IPS-18c (cell line): Measurements from ENCODE around the gene MT1H.
"Not testable (repeated sequence)": the region's sequence is repeated elsewhere in the genome, so short reads cannot be mapped to it uniquely, and the experiment has no call there.

ENCODE experiments used
- H3K4me3 ChIP-seq: 2 replicates; pipeline ENCODE4 v1.7.0; 2013; ENCODE audit warnings: low read depth, mild to moderate bottlenecking, low read length, moderate library complexity; ENCODE audit not compliant: insufficient read depth
- H3K9me3 ChIP-seq: one replicate; pipeline ENCODE4 v1.6.1; 2013; ENCODE audit warnings: mild to moderate bottlenecking, low read length, moderate library complexity; ENCODE audit not compliant: control insufficient read depth, insufficient read depth

MT1H gene

DNA sequence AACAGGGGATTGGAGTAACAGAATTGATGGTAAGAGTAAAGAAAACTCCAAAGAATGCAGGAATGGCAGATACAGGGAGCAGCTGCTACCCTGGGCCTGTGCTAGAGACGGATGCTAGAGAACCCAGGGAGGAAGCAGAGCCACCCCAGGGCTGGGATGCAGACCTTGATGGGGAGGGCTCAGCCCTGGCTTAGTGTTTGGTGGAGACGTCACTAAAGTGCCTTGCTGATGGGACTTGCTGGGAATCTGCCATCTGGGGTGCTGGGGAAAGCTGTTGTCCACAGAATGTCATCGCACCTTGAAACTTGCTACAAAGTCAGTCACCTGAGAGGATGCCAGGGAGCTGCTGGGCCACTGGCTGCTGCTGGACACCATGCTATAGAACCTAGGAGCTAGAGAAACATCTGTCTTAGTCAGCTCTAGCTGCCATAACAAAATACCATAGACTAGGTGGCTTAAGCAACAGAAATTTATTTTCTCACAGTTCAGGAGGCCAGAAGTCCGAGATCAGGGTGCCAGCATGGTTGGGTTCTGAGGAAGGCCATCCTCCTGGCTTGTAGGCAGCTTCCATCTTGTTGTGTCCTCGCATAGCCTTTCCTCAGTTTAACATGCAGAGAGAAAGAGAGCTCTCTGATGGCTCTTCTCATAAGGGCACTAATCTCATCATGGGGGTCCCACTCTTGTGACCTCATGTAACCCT is 28.0 kb downstream of the MT1H start:
- no peaks in the 10 kb centered on the region for H3K9me3 ChIP-seq

DNA sequence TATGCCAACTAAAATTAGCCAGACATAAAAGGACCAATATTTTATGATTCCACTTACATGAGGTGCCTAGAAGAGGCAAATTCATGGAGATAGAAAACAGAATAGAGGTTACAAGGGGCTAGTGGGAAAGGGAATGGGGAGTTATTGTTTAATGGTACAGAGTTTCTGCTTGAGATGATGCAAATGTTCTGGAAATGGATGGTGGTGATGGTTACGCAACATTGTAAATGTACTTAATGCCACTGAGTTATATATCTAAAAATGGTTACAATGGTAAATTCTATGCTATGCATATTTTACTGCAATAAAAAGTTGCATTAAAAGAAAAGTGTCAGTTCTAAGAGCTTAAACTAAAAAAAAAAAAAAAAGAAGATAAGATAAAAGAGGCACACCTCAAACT is 30.6 kb downstream of the MT1H start:
- Histone ChIP-seq H3K4me3 (no peak overlapping the region), H3K9me3 (no peaks in the 10 kb centered on the region)

More for the DNA sequence above, 28.0 kb downstream of the MT1H start:
- no peak overlapping the region for H3K4me3 ChIP-seq

DNA sequence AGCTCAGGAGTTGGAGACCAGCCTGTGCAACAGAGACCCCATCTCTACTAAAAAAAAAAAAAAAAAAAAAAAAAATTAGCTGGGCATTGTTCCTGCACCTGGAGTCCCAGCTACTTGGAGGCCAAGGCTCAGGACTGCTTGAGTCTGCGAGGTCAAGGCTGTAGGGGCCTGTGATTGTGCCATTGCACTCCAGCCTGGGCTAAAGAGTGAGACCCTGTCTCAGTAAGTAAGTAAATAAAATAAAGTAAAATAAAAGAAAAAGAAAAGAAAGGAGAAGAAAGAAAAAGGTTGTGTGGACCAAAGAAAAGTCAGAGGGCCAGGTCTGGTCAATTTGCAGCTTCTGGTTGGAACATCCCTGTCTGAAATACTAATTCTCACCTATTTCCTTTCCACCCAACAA is 31.0 kb downstream of the MT1H start:
- Histone ChIP-seq H3K4me3 (no peak overlapping the region), H3K9me3 (no peaks in the 10 kb centered on the region)

DNA sequence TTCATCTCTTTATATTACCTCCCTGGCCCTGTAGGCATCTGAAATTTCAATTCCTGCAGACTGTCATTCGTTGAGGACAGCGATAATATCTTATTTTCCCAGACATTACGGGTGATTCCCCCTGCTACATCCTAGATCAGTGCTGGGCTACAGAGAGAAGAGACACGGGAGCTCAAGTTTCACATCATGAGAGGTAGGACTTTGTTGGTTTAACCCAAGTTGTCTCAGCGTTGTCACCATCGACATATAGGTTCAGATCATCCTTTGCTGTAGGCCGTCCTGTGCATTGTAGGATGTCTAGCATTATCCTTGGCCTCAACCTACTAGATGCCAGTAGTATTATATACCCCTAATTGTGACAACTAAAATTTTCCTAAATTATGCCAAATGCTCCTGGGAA is 31.9 kb downstream of the MT1H start:
- Histone ChIP-seq H3K4me3 (no peak overlapping the region), H3K9me3 (no peaks in the 10 kb centered on the region)

DNA sequence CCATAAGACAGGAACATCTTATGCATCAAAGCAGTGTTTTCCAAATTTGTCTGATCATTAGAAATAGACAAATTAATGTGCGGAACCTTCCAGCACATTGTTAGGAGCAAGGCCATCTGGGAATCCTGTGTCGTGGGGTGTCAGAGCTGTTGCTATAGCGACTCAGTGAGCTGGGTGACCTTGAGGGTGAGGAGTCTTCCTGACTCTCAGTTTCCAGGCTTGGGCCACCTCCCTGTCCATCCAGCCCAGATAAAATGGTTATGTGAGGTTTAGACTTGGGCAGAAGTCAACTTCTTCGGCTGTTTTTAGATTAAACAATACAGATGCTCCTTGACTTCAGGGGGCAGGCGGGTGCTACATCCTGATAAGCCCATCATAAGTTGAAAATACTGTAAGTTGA is 33.2 kb downstream of the MT1H start:
- no peaks in the 10 kb centered on the region for H3K9me3 ChIP-seq
- H3K4me3 ChIP-seq, result no peak overlapping the region

DNA sequence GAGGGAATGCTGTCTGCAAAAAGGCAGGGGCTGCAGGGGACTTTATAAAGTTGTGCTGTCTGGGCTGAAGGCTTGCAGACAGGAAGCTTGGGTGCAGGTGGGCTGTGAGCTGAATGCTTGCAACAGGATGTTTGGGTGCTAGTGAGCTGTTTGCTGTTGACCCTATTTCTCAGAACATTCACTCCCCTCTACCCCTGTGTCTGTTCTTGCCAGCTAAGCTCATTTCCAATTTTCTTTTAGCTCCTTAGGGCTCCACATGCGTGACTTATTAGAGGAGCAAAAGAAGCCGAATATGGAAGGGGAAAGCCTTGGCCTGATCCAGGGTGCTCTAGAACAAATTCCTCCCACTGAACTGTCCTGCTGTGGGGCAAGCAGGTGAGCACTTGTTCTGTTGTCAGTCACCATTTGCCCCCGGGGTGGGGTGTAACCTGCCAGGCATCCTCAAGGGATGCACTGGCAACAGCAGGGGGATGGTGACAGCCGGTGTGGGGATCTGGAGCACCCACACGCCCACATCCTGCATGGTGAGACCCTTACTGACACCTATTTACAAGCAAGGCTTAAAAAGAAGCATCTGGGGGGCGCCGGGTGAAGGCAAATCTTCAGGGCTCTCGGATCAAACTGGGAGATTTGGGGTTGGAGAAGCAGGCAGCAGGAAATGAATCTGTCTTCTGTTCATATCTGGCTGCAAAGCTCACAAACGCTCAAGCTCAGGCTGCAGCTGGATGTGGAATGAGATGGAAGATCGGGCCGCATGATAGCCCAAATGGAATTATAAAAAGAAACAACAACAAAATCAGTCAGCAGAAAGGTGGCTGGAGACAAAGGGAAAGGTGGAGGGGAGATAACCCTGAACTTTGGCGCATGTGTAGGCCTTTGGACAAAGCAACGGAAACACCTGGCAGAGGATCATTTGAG is 39.2 kb downstream of the MT1H start:
- H3K9me3 ChIP-seq, result no peaks in the 10 kb centered on the region
- H3K4me3 ChIP-seq, result no peak overlapping the region

DNA sequence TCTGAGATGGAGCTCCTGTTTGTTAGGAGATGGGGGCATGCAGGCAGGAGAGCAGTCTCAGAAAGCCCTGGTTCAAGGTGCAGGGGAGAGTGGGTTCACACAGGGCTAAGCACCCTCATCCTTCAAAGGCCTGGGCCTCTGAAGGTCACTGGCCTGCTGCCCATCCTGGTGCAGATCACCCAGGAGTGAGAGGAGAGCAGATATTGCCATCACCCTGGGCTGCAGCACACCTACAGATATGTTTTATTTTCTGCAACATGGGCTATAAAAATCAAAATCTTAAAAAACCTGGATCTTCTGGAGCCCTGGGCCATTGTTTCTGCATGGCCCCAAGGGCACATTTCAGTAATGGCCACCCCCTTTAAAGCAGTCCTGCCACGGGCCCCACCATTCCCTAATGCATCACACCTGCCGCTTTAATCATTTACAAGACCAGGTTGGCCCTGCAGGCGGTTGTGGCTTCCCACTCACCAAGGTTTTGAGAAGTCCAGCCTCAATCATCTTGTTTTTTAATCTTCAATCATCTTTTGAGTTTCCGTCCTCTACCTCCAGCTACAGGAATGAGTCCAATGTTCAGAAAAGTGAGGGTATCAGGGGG is 39.9 kb downstream of the MT1H start:
- Histone ChIP-seq H3K4me3 (no peak overlapping the region), H3K9me3 (no peaks in the 10 kb centered on the region)

DNA sequence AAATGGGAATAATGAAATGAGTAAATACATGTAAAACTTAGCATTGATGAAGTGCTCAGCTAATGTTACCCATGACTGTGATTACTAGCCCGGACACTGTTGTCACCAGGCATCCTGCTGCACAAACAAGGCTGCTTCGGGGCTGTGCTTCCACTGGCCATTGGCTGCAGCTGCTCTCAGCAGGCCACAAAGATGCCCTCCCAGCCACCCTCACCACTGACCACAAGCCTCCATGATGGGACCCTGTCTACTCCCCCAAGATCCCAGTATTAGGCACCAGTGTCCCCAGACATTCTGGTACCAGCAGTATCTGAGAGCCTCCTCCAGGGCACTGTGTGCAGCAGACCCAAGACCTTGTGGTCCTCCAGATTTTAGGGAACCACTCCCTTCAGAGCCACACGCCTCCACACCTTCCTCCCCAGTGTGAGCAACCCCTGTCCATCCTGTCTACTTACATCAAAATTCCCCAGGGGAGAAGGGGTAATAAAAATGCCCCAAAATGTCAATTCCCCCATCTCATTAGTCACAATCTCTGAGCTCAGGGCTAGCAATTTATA is 40.6 kb downstream of the MT1H start:
- Histone ChIP-seq H3K9me3 (no peaks in the 10 kb centered on the region), H3K4me3 (no peak overlapping the region)

DNA sequence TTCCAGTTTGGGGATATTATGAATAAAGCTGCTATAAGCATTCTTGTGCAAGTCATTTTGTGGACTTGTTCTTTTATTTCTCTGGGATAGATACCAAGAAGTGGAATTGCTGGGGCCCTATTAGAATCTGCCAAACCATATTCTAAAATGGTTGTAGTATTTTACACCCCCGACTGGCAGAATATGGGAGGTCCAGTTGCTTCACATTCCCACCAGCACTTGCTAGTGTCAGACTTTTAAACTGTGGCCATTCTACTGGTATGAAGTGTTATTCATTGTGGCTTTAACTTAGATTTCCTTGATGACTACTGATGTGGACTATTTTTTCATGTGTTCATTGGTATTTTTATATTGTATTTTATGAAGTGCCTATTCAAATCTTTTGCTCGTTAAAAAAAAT is 42.2 kb downstream of the MT1H start:
- H3K9me3 ChIP-seq, result no peaks in the 10 kb centered on the region
- no peak overlapping the region for H3K4me3 ChIP-seq

DNA sequence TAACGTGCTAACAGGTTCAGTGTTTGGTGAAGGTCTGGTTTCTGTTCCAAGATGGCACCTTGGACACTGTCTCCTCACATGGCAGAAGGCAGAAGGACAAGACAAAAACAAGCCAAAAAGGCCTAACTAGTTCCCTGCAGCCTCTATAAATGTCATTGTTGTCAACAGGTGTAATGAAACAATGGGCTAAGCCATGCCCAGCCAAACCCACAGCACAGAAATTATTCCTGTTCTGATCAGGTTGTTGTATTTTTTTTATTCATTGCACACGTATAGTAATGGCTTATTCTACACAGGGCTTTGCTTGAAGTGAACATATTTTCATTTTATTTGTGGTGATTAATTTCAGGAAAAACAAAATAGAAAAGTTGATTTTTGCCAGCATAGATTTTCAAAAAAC is 44.2 kb downstream of the MT1H start:
- H3K4me3 ChIP-seq, result no peak overlapping the region

DNA sequence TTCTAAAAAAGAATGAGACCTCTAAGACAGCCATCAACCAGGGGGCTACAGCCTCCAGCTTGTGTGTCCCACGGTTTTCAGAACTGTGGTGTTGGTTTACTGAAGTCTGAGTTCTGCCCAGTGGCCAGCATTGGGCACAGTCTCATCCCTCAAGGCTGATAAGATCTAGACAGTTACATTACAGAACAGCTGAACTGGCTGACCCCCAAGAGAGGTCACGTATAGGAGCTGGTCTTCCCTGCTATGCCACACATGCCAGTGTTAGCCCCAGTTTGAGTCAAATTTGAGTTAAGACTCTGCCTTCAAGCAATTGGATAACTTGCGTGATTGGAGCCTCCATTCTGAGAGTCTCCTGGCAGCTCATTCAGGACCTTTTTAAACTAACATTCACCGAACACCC is 45.5 kb downstream of the MT1H start:
- H3K4me3 ChIP-seq, result no peak overlapping the region
- no peaks in the 10 kb centered on the region for H3K9me3 ChIP-seq

More for the DNA sequence above, 44.2 kb downstream of the MT1H start:
- no peaks in the 10 kb centered on the region for H3K9me3 ChIP-seq

DNA sequence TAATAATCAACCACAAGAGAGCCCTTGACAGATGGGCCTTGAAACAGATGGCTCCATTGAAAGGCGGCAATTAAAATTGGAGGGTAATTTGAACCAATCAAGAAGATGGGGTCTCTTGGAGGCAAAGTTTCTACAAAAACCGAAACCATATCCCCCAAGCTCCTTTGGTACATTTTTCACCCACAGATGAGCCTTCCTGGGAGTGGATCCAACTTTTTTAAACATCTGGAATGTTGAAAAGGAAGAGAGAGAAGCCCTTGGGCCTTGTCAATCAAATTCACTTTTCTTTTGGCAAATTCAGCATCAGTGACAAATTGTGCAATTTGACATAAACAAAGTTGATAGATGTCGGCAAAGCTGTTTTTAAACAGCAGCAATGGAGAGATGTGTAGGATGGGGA is 47.1 kb downstream of the MT1H start:
- H3K9me3 ChIP-seq, result no peaks in the 10 kb centered on the region
- H3K4me3 ChIP-seq, result no peak overlapping the region

DNA sequence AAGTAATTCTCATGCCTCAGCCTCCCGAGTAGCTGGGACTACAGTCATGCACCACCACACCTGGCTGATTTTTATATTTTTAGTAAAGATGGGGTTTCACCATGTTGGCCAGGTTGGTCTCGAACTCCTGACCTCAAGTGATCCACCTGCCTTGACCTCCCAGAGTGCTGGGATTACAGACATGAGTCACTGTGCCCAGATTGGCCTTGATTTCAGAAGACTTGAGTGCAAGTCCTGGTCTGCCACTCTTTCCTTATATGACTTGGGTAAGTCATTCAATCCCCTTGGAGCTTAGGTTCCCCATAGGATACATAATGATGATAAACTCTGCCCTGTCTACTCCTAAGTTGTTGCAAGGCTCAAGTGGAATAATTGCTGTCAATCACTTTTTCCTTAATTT is 47.9 kb downstream of the MT1H start:
- not testable (repeated sequence) for H3K4me3 ChIP-seq, H3K9me3 ChIP-seq
